IMR-90 (cell line): Measurements from ENCODE around the gene NMUR1. TPM values are rescaled to one million over a fixed set of nuclear protein-coding genes. Genes with fewer than 3 reads are reported as not detected.

Source experiments
- ATAC-seq: fragments of 200-7000 bp; cut with Tn5 transposase; 2 replicates; pipeline ENCODE4 v1.9.1; 2020; ENCODE audit warnings: low read depth, mild to moderate bottlenecking, moderate library complexity
- BruUV-seq: library from RNA; stranded (reverse); fragments of 400-500 nt; replicated peaks from 2 replicates; lab custom pipeline; 2021; lab: Mats Ljungman, UMichigan
- CTCF ChIA-PET: fragments of 300-600 bp; formaldehyde crosslinking; extraction: SDS; loops from one replicate; lab custom pipeline; 2021; ENCODE audit warnings: antibody characterized with exemption; lab: Yijun Ruan, JAX
- POLR2A ChIA-PET: fragments of 300-600 bp; sonication (Branson Sonifier 250); formaldehyde crosslinking; loops from one replicate; lab custom pipeline; 2022; ENCODE audit warnings: antibody characterized with exemption; ENCODE audit not compliant: unreplicated experiment; lab: Charles Lee
- DNase-seq: peaks from one replicate; pipeline ENCODE4 v3.0.0; 2013
- H2AFZ ChIP-seq: replicated peaks from 2 replicates; pipeline ENCODE3; 2013; ENCODE audit warnings: low read length, mild to moderate bottlenecking; ENCODE audit not compliant: poor library complexity
- H2AK5ac ChIP-seq: 2 replicates; pipeline ENCODE4 v1.6.1; 2013; ENCODE audit warnings: low read depth, low read length, inconsistent platforms
- H2AK9ac ChIP-seq: replicated peaks from 2 replicates; pipeline ENCODE3; 2013; ENCODE audit warnings: mild to moderate bottlenecking, low read depth, low read length, moderate library complexity; ENCODE audit not compliant: poor library complexity
- H2BK120ac ChIP-seq: 2 replicates; pipeline ENCODE4 v1.6.1; 2013; ENCODE audit warnings: low read depth, low read length, inconsistent platforms
- H2BK15ac ChIP-seq: 3 replicates; pipeline ENCODE4 v1.6.1; 2013; ENCODE audit warnings: low read depth, low read length, inconsistent platforms
- H2BK20ac ChIP-seq: 2 replicates; pipeline ENCODE4 v1.6.1; 2013; ENCODE audit warnings: low read depth, mild to moderate bottlenecking, inconsistent platforms, low read length, moderate library complexity
- H2BK5ac ChIP-seq: 2 replicates; pipeline ENCODE4 v1.6.1; 2013; ENCODE audit warnings: mild to moderate bottlenecking, low read depth, low read length, inconsistent platforms; ENCODE audit not compliant: poor library complexity, severe bottlenecking
- H3K14ac ChIP-seq: replicated peaks from 2 replicates; pipeline ENCODE4 v1.6.1; 2013; ENCODE audit warnings: low read depth, low read length, inconsistent platforms
- H3K18ac ChIP-seq: 2 replicates; pipeline ENCODE4 v1.6.1; 2013; ENCODE audit warnings: low read depth, low read length, control low read depth
- H3K23ac ChIP-seq: 2 replicates; pipeline ENCODE4 v1.6.1; 2013; ENCODE audit warnings: low read depth, low read length, inconsistent platforms
- H3K27ac ChIP-seq: 2 replicates; pipeline ENCODE4 v1.5.1; 2013; ENCODE audit warnings: mild to moderate bottlenecking, control low read depth, low read length; ENCODE audit not compliant: insufficient read depth
- H3K27me3 ChIP-seq: 2 replicates; pipeline ENCODE4 v1.6.1; 2013; ENCODE audit warnings: low read length; ENCODE audit not compliant: control insufficient read depth, insufficient read depth
- H3K36me3 ChIP-seq: 2 replicates; pipeline ENCODE4 v1.6.1; 2013; ENCODE audit warnings: low read length, mixed read lengths; ENCODE audit not compliant: control insufficient read depth, insufficient read depth
- H3K4ac ChIP-seq: 2 replicates; pipeline ENCODE4 v1.6.1; 2013; ENCODE audit warnings: low read depth, low read length, inconsistent platforms
- H3K4me1 ChIP-seq: 2 replicates; pipeline ENCODE4 v1.6.1; 2013; ENCODE audit warnings: low read length, mixed read lengths; ENCODE audit not compliant: control insufficient read depth, insufficient read depth
- H3K4me2 ChIP-seq: 2 replicates; pipeline ENCODE4 v1.6.1; 2013; ENCODE audit warnings: low read depth, mild to moderate bottlenecking, control low read depth, low read length, moderate library complexity
- H3K4me3 ChIP-seq: 2 replicates; pipeline ENCODE4 v1.5.1; 2013; ENCODE audit warnings: low read depth, mild to moderate bottlenecking, control low read depth, low read length, moderate library complexity; ENCODE audit not compliant: insufficient read depth
- H3K56ac ChIP-seq: 2 replicates; pipeline ENCODE4 v1.6.1; 2013; ENCODE audit warnings: low read length, inconsistent platforms; ENCODE audit not compliant: insufficient read depth; ENCODE audit errors: extremely low read depth
- H3K79me1 ChIP-seq, 2 experiments: 2 replicates each; pipeline ENCODE4 v1.6.1; 2013; ENCODE audit warnings: low read length in 2 of 2, inconsistent platforms in 1 of 2, low read depth in 1 of 2
- H3K9ac ChIP-seq: 2 replicates; pipeline ENCODE4 v1.6.1; 2013; ENCODE audit warnings: low read depth, low read length, control low read depth
- H3K9me1 ChIP-seq: 2 replicates; pipeline ENCODE4 v1.6.1; 2013; ENCODE audit warnings: low read length, inconsistent platforms; ENCODE audit not compliant: insufficient read depth
- H3K9me3 ChIP-seq: 2 replicates; pipeline ENCODE4 v1.6.1; 2013; ENCODE audit warnings: low read length; ENCODE audit not compliant: control insufficient read depth, insufficient read depth
- H4K20me1 ChIP-seq: 2 replicates; pipeline ENCODE4 v1.6.1; 2013; ENCODE audit warnings: low read length, inconsistent platforms; ENCODE audit not compliant: insufficient read depth
- H4K5ac ChIP-seq: 2 replicates; pipeline ENCODE4 v1.6.1; 2013; ENCODE audit warnings: mild to moderate bottlenecking, low read depth, low read length, control low read depth
- H4K8ac ChIP-seq, 2 experiments: 2 replicates each; pipeline ENCODE4 v1.6.1; 2013; ENCODE audit warnings: low read depth in 2 of 2, low read length in 2 of 2, control low read depth in 1 of 2, inconsistent platforms in 1 of 2
- H4K91ac ChIP-seq: 2 replicates; pipeline ENCODE4 v1.6.1; 2013; ENCODE audit warnings: low read depth, low read length, inconsistent platforms; ENCODE audit not compliant: insufficient read depth
- FOS ChIP-seq: fragments of 150-350 bp; IDR thresholded peaks from 2 replicates; pipeline ENCODE4 v1.6.1; 2016; ENCODE audit warnings: low read depth, low read length
- MAFK ChIP-seq: IDR thresholded peaks from 2 replicates; pipeline ENCODE4 v1.6.1; 2012; ENCODE audit warnings: low read depth, low read length, improper control_type of control experiment
- WGBS, 2 experiments: methylation state at CpG; one replicate each; pipeline versions ENCODE4 v1.1.5 to v1.1.7; 2013; ENCODE audit warnings: missing lambda C conversion rate in 2 of 2; ENCODE audit not compliant: insufficient read length in 1 of 2; ENCODE audit errors: extremely low coverage in 2 of 2; 5-methylcytosine and 5-hydroxymethylcytosine counted together
- dilution Hi-C: fragments of 300-500 bp; cut with HindIII; formaldehyde crosslinking; loops from one replicate; pipeline ENCODE4 v1.14.3; 2018; ENCODE audit warnings: low sequenced_read_pairs; ENCODE audit not compliant: unreplicated experiment
- in situ Hi-C: fragments of 300-500 bp; cut with MboI; formaldehyde crosslinking; loops from 3 replicates; pipeline ENCODE4 v1.14.3; 2019; ENCODE audit warnings: low sequenced_read_pairs, inconsistent platforms, mixed read lengths
- intact Hi-C: fragments of 100-400 bp; cut with micrococcal nuclease; formaldehyde crosslinking; loops from 2 replicates; pipeline ENCODE4 v1.10.0; 2022
- polyA plus RNA-seq, 3 experiments: library from polyadenylated mRNA; depleted of rRNA; stranded (reverse); fragments of >200 nt; gene quantifications; 2 replicates each; pipeline ENCODE4 v1.2.3, GENCODE V29; 2012; ENCODE audit warnings: low replicate concordance in 1 of 3
- total RNA-seq: library from RNA; depleted of rRNA; stranded (reverse); fragments of >200 nt; gene quantifications from 2 replicates; pipeline ENCODE4 v1.2.3, GENCODE V29; 2012
- TF ChIP-seq, protein P1 (sequence below): conservative IDR thresholded peaks from 2 replicates; pipeline ENCODE4 v1.5.1; 2012; ENCODE audit warnings: mild to moderate bottlenecking, low read depth, low read length, improper control_type of control experiment

The NMUR1 gene
- total and polyA plus RNA-seq, 2 of the 4 experiments (the other 2 are of a cell fraction): not detected

DNA sequence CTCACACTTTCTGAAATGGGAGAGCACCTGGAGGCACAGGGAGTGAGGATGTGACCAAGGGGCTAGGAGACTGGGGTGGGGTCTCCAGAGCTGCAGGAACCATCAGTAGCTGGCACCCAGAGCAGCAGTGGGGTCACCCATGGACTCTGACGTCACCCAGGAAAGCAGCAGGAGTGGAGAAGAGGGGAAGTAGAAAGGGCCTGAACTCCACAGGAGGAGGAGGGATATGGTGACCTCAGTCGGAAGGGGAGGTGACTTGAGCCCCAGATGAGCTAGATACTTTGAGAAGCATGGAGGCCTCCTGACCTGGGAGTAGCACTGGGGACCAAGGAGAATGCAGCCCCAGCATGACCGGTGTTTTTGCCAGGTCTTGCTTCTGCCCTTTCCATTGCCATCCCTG is 8.8 kb downstream of the NMUR1 start:
- no peak overlapping the region for H2AFZ ChIP-seq
- H3K9me1 ChIP-seq: no peaks in the 10 kb centered on the region; the same call in 1 of the 2 replicates
- no peak overlapping the region for H3K18ac ChIP-seq
- no peak overlapping the region for H2AK5ac ChIP-seq
- no peak overlapping the region for H3K27ac ChIP-seq
- no peak overlapping the region for H2BK5ac ChIP-seq
- H2AK9ac ChIP-seq: peak overlapping the region; percentile 28
- peaks cover 8% of the 10 kb centered on the region for H3K4me1 ChIP-seq
- BruUV-seq: no TSS peak
- H3K4me3 ChIP-seq: no peak overlapping the region
- no peak overlapping the region for H2BK15ac ChIP-seq
- CTCF ChIA-PET: no interaction called here
- WGBS, 2 experiments: 69% methylated on average over 3 of the region's 3 CpGs; no CpG with 5 or more reads in 1 of the 2 experiments
- in situ Hi-C loops: no loop called here
- H2BK20ac ChIP-seq: no peak overlapping the region
- TF ChIP-seq FOS (no peak), MAFK (no peak)
- TF ChIP-seq, protein P1, sequence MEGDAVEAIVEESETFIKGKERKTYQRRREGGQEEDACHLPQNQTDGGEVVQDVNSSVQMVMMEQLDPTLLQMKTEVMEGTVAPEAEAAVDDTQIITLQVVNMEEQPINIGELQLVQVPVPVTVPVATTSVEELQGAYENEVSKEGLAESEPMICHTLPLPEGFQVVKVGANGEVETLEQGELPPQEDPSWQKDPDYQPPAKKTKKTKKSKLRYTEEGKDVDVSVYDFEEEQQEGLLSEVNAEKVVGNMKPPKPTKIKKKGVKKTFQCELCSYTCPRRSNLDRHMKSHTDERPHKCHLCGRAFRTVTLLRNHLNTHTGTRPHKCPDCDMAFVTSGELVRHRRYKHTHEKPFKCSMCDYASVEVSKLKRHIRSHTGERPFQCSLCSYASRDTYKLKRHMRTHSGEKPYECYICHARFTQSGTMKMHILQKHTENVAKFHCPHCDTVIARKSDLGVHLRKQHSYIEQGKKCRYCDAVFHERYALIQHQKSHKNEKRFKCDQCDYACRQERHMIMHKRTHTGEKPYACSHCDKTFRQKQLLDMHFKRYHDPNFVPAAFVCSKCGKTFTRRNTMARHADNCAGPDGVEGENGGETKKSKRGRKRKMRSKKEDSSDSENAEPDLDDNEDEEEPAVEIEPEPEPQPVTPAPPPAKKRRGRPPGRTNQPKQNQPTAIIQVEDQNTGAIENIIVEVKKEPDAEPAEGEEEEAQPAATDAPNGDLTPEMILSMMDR: no peak
- no peak overlapping the region for H4K8ac ChIP-seq
- intact Hi-C loops: no loop called here
- no peak overlapping the region for H3K4ac ChIP-seq
- no peak overlapping the region for H4K5ac ChIP-seq
- no peak overlapping the region for H3K4me2 ChIP-seq
- ATAC-seq (no peak), DNase-seq (no peak)
- no peaks in the 10 kb centered on the region for H3K9me3 ChIP-seq
- H4K20me1 ChIP-seq: no peaks in the 10 kb centered on the region
- no peak overlapping the region for H4K91ac ChIP-seq
- no peaks in the 10 kb centered on the region for H3K36me3 ChIP-seq
- no peak overlapping the region for H2BK120ac ChIP-seq
- dilution Hi-C loops: no loop called here
- POLR2A ChIA-PET: no interaction called here
- no peak overlapping the region for H3K9ac ChIP-seq
- H3K14ac ChIP-seq: no peak overlapping the region
- H3K23ac ChIP-seq: no peak overlapping the region
- no peak overlapping the region for H3K56ac ChIP-seq
- H3K79me1 ChIP-seq: no peaks in the 10 kb centered on the region
- H3K27me3 ChIP-seq: peaks cover 2% of the 10 kb centered on the region; the same call in 1 of the 2 replicates
